ENCODE measurements around the gene GSTA4. TPM values are rescaled to one million over a fixed set of nuclear protein-coding genes. Genes with fewer than 3 reads are reported as not detected.

Gene GSTA4
- total RNA-seq, 1 experiment from 2014 or later = 3.9 TPM

DNA sequence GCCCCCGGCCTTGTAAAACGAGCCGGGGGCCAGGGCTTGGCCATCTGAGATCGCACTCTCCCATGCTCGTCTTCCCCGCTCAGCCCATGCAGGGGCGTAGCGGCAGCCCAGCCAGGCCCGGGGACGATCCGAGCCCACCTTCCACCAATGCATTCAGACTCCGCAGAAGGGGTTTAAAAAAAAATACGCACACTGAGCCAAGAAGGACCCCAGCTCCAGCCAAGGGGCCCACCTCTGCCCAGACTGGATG lies 320 bp downstream of the GSTA4 start:
- peak overlapping the region; percentile 96 for H3K27ac ChIP-seq (ENCODE audit: low read length)
- no peaks in the 10 kb centered on the region for H3K9me3 ChIP-seq (ENCODE audit: control insufficient read depth, insufficient read depth, low read depth, low read length)
- no peak for DNase-seq (ENCODE audit: low read depth, low spot score)
- ChIA-PET POLR2A (no interaction called here), CTCF (interaction anchor here (0.8 kb wide), 1 partner anchor 112 kb away, joined by 3 read pairs; no protein-coding TSS in a partner anchor)
- H3K4me1 ChIP-seq (ENCODE audit: control insufficient read depth, insufficient read depth, low read length) = peaks cover 3% of the 10 kb centered on the region; the same call in 1 of the 2 replicates
- in situ Hi-C loops (cut with HindIII; ENCODE audit: low pct_unique_long_range_greater_than_20kb, low sequenced_read_pairs) (no loop called here), intact Hi-C loops (cut with micrococcal nuclease; ENCODE audit: unreplicated experiment) (loop anchor here (1.0 to 5.0 kb wide), 2 partner anchors 48 to 112 kb away; no protein-coding TSS in a partner anchor)
- H3K4me3 ChIP-seq (ENCODE audit: low read depth in 2 of 2, low read length in 2 of 2) = peak overlapping the region; percentile 64 to 86
- BruUV-seq (replicated peaks) = no TSS peak
- no peaks in the 10 kb centered on the region for H3K27me3 ChIP-seq (ENCODE audit: control insufficient read depth, insufficient read depth, low read length)
- TF ChIP-seq SIN3A (IDR thresholded peaks at IDR 0.05; ENCODE audit: borderline replicate concordance, insufficient read depth, low read depth, low read length) (no peak), TCF7L2 (IDR thresholded peaks at IDR 0.05; ENCODE audit: low read depth, low read length) (no peak), POLR2AphosphoS5 (IDR thresholded peaks at IDR 0.05; ENCODE audit: low read depth, low read length) (no peak)
- TF ChIP-seq, protein P1, sequence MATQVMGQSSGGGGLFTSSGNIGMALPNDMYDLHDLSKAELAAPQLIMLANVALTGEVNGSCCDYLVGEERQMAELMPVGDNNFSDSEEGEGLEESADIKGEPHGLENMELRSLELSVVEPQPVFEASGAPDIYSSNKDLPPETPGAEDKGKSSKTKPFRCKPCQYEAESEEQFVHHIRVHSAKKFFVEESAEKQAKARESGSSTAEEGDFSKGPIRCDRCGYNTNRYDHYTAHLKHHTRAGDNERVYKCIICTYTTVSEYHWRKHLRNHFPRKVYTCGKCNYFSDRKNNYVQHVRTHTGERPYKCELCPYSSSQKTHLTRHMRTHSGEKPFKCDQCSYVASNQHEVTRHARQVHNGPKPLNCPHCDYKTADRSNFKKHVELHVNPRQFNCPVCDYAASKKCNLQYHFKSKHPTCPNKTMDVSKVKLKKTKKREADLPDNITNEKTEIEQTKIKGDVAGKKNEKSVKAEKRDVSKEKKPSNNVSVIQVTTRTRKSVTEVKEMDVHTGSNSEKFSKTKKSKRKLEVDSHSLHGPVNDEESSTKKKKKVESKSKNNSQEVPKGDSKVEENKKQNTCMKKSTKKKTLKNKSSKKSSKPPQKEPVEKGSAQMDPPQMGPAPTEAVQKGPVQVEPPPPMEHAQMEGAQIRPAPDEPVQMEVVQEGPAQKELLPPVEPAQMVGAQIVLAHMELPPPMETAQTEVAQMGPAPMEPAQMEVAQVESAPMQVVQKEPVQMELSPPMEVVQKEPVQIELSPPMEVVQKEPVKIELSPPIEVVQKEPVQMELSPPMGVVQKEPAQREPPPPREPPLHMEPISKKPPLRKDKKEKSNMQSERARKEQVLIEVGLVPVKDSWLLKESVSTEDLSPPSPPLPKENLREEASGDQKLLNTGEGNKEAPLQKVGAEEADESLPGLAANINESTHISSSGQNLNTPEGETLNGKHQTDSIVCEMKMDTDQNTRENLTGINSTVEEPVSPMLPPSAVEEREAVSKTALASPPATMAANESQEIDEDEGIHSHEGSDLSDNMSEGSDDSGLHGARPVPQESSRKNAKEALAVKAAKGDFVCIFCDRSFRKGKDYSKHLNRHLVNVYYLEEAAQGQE (IDR thresholded peaks at IDR 0.05; ENCODE audit: insufficient read depth in 1 of 2, low read depth in 2 of 2, low read length in 1 of 2) = no peak
- TF ChIP-seq, protein P2, sequence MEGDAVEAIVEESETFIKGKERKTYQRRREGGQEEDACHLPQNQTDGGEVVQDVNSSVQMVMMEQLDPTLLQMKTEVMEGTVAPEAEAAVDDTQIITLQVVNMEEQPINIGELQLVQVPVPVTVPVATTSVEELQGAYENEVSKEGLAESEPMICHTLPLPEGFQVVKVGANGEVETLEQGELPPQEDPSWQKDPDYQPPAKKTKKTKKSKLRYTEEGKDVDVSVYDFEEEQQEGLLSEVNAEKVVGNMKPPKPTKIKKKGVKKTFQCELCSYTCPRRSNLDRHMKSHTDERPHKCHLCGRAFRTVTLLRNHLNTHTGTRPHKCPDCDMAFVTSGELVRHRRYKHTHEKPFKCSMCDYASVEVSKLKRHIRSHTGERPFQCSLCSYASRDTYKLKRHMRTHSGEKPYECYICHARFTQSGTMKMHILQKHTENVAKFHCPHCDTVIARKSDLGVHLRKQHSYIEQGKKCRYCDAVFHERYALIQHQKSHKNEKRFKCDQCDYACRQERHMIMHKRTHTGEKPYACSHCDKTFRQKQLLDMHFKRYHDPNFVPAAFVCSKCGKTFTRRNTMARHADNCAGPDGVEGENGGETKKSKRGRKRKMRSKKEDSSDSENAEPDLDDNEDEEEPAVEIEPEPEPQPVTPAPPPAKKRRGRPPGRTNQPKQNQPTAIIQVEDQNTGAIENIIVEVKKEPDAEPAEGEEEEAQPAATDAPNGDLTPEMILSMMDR (IDR thresholded peaks at IDR 0.05) = no peak
- peak; percentile 33 for ATAC-seq
- no peaks in the 10 kb centered on the region for H3K36me3 ChIP-seq (ENCODE audit: control insufficient read depth, insufficient read depth, low read length)

DNA sequence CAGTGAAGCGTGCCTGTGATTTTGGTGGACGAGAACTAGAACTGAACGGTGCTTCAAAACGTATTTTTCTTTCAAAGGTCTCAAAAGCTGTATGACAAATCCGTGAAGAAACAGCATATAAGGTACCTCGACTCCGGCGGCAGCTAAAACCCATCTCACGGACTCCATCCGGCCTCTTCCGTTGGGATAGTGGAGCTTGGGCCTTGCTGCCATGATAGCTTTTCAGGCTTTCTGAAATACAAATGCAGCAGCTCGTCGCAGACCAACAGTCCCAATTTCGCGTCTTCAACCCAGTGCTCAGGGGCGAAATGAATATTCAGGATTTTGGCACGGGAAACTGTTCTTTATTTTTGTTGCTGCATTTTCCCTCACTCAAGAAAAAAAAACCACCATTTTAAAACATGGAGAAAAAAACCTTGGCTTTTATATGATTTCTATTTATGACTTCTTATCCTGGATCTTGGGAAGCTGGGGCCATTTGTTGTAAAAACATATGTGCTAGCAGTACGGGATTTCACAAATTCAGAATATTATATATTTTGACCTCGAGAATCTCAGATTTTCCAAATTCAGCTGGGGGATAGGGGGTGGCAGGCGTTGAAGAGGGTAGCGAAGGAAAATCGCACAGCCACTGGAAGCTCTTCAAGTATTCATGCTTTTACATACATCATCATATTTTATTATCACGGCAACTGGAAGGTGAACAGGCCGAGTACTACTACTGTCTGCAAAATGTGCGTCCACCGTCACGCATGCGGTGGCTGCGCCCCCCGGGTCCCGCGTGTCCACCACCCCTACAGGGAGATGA lies 849 bp downstream of the GSTA4 start:
- H3K36me3 ChIP-seq (ENCODE audit: control insufficient read depth, insufficient read depth, low read length) = no peaks in the 10 kb centered on the region
- DNase-seq (ENCODE audit: low read depth, low spot score) (no peak), ATAC-seq (no peak; the same call in 1 of the 2 replicates)
- BruUV-seq (replicated peaks) = no TSS peak
- intact Hi-C loops (cut with micrococcal nuclease; ENCODE audit: unreplicated experiment) = loop anchor here (1.0 kb wide), 1 partner anchor 112 kb away; no protein-coding TSS in a partner anchor
- H3K4me1 ChIP-seq (ENCODE audit: control insufficient read depth, insufficient read depth, low read length) = peaks cover 3% of the 10 kb centered on the region; the same call in 1 of the 2 replicates
- ChIA-PET CTCF (interaction anchor here (0.5 kb wide), 1 partner anchor 739 kb away, joined by 3 read pairs; no protein-coding TSS in a partner anchor), POLR2A (interaction anchor here (0.7 kb wide), 1 partner anchor 343 kb away, joined by 5 read pairs; no protein-coding TSS in a partner anchor)
- no peaks in the 10 kb centered on the region for H3K27me3 ChIP-seq (ENCODE audit: control insufficient read depth, insufficient read depth, low read length)
- H3K9me3 ChIP-seq (ENCODE audit: control insufficient read depth, insufficient read depth, low read depth, low read length) = no peaks in the 10 kb centered on the region
- H3K4me3 ChIP-seq (ENCODE audit: low read depth in 2 of 2, low read length in 2 of 2) = peak overlapping the region; percentile 64 to 86
- in situ Hi-C loops (cut with HindIII; ENCODE audit: low pct_unique_long_range_greater_than_20kb, low sequenced_read_pairs) = no loop called here
- H3K27ac ChIP-seq (ENCODE audit: low read length) = peak overlapping the region; percentile 96
- TF ChIP-seq, protein P2 (IDR thresholded peaks at IDR 0.05) = no peak
- TF ChIP-seq SIN3A (IDR thresholded peaks at IDR 0.05; ENCODE audit: borderline replicate concordance, insufficient read depth, low read depth, low read length) (no peak), TCF7L2 (IDR thresholded peaks at IDR 0.05; ENCODE audit: low read depth, low read length) (no peak)

All from Panc1 (cell line).